ENCODE measurements around the gene CLASP1.
"Not testable (repeated sequence)": the region's sequence is repeated elsewhere in the genome, so short reads cannot be mapped to it uniquely, and the experiment has no call there.

CLASP1 gene

GRCh38 chr2:121303531-121304263 lies 345.6 kb downstream of the CLASP1 start:
- no peak overlapping the region for H3K4me3 ChIP-seq (ENCODE audit: low read length)
- H3K4me1 ChIP-seq (ENCODE audit: insufficient read depth, low read length): no peaks in the 10 kb centered on the region
- no peaks in the 10 kb centered on the region for H3K9me3 ChIP-seq (ENCODE audit: low read length)
- no peaks in the 10 kb centered on the region for H3K36me3 ChIP-seq (ENCODE audit: insufficient read depth, low read length)
- no peak overlapping the region for H2AFZ ChIP-seq (ENCODE audit: low read depth, low read length)
- H3K27me3 ChIP-seq (ENCODE audit: insufficient read depth, low read length): no peaks in the 10 kb centered on the region

GRCh38 chr2:121301190-121301589 lies 348.1 kb downstream of the CLASP1 start:
- H3K27me3 ChIP-seq (ENCODE audit: insufficient read depth, low read length); H3K4me1 ChIP-seq (ENCODE audit: insufficient read depth, low read length); H3K9me3 ChIP-seq (ENCODE audit: low read length); H2AFZ ChIP-seq (ENCODE audit: low read depth, low read length); H3K4me3 ChIP-seq (ENCODE audit: low read length); H3K36me3 ChIP-seq (ENCODE audit: insufficient read depth, low read length): not testable (repeated sequence)

GRCh38 chr2:121298476-121298875 lies 350.8 kb downstream of the CLASP1 start:
- no peaks in the 10 kb centered on the region for H3K27me3 ChIP-seq (ENCODE audit: insufficient read depth, low read length)
- H3K4me3 ChIP-seq (ENCODE audit: low read length): no peak overlapping the region
- no peaks in the 10 kb centered on the region for H3K9me3 ChIP-seq (ENCODE audit: low read length)
- H2AFZ ChIP-seq (ENCODE audit: low read depth, low read length): no peak overlapping the region
- H3K36me3 ChIP-seq (ENCODE audit: insufficient read depth, low read length): no peaks in the 10 kb centered on the region
- no peaks in the 10 kb centered on the region for H3K4me1 ChIP-seq (ENCODE audit: insufficient read depth, low read length)

- not testable (repeated sequence) for H3K27me3 ChIP-seq (ENCODE audit: insufficient read depth, low read length); H3K36me3 ChIP-seq (ENCODE audit: insufficient read depth, low read length); H3K9me3 ChIP-seq (ENCODE audit: low read length); H2AFZ ChIP-seq (ENCODE audit: low read depth, low read length); H3K4me3 ChIP-seq (ENCODE audit: low read length); H3K4me1 ChIP-seq (ENCODE audit: insufficient read depth, low read length)
These were observed 351.4 kb downstream of the CLASP1 start for GRCh38 chr2:121297866-121298265.

- Histone ChIP-seq H2AFZ (ENCODE audit: low read depth, low read length) (no peak overlapping the region), H3K36me3 (ENCODE audit: insufficient read depth, low read length) (no peaks in the 10 kb centered on the region), H3K4me1 (ENCODE audit: insufficient read depth, low read length) (no peaks in the 10 kb centered on the region), H3K9me3 (ENCODE audit: low read length) (no peaks in the 10 kb centered on the region), H3K4me3 (ENCODE audit: low read length) (no peak overlapping the region), H3K27me3 (ENCODE audit: insufficient read depth, low read length) (peaks cover 2% of the 10 kb centered on the region)
These were observed 351.9 kb downstream of the CLASP1 start for GRCh38 chr2:121297217-121297830.

GRCh38 chr2:121295911-121296650 lies 353.2 kb downstream of the CLASP1 start:
- Histone ChIP-seq H3K36me3 (ENCODE audit: insufficient read depth, low read length) (no peaks in the 10 kb centered on the region), H3K4me1 (ENCODE audit: insufficient read depth, low read length) (no peaks in the 10 kb centered on the region), H2AFZ (ENCODE audit: low read depth, low read length) (no peak overlapping the region), H3K9me3 (ENCODE audit: low read length) (no peaks in the 10 kb centered on the region), H3K4me3 (ENCODE audit: low read length) (no peak overlapping the region), H3K27me3 (ENCODE audit: insufficient read depth, low read length) (peaks cover 2% of the 10 kb centered on the region)

- Histone ChIP-seq H3K36me3 (ENCODE audit: insufficient read depth, low read length) (no peaks in the 10 kb centered on the region), H3K27me3 (ENCODE audit: insufficient read depth, low read length) (peaks cover 2% of the 10 kb centered on the region), H3K4me3 (ENCODE audit: low read length) (no peak overlapping the region), H3K4me1 (ENCODE audit: insufficient read depth, low read length) (no peaks in the 10 kb centered on the region), H3K9me3 (ENCODE audit: low read length) (no peaks in the 10 kb centered on the region), H2AFZ (ENCODE audit: low read depth, low read length) (no peak overlapping the region)
These were observed 354.1 kb downstream of the CLASP1 start for GRCh38 chr2:121294881-121295840.

- Histone ChIP-seq H3K27me3 (ENCODE audit: insufficient read depth, low read length) (peaks cover 4% of the 10 kb centered on the region), H3K4me3 (ENCODE audit: low read length) (no peak overlapping the region), H3K9me3 (ENCODE audit: low read length) (no peaks in the 10 kb centered on the region), H3K4me1 (ENCODE audit: insufficient read depth, low read length) (no peaks in the 10 kb centered on the region), H2AFZ (ENCODE audit: low read depth, low read length) (no peak overlapping the region), H3K36me3 (ENCODE audit: insufficient read depth, low read length) (no peaks in the 10 kb centered on the region)
These were observed 355.6 kb downstream of the CLASP1 start for GRCh38 chr2:121293450-121294325.

GRCh38 chr2:121291251-121291580 lies 358.0 kb downstream of the CLASP1 start:
- H3K4me3 ChIP-seq (ENCODE audit: low read length): no peak overlapping the region
- H2AFZ ChIP-seq (ENCODE audit: low read depth, low read length): no peak overlapping the region
- peaks cover 23% of the 10 kb centered on the region for H3K27me3 ChIP-seq (ENCODE audit: insufficient read depth, low read length)
- no peaks in the 10 kb centered on the region for H3K36me3 ChIP-seq (ENCODE audit: insufficient read depth, low read length)
- H3K4me1 ChIP-seq (ENCODE audit: insufficient read depth, low read length): no peaks in the 10 kb centered on the region
- no peaks in the 10 kb centered on the region for H3K9me3 ChIP-seq (ENCODE audit: low read length)

GRCh38 chr2:121289271-121289670 lies 360.0 kb downstream of the CLASP1 start:
- H3K9me3 ChIP-seq (ENCODE audit: low read length): no peaks in the 10 kb centered on the region
- no peak overlapping the region for H2AFZ ChIP-seq (ENCODE audit: low read depth, low read length)
- H3K4me1 ChIP-seq (ENCODE audit: insufficient read depth, low read length): no peaks in the 10 kb centered on the region
- no peaks in the 10 kb centered on the region for H3K36me3 ChIP-seq (ENCODE audit: insufficient read depth, low read length)
- peaks cover 42% of the 10 kb centered on the region for H3K27me3 ChIP-seq (ENCODE audit: insufficient read depth, low read length)
- H3K4me3 ChIP-seq (ENCODE audit: low read length): no peak overlapping the region

GRCh38 chr2:121288454-121289231 lies 360.6 kb downstream of the CLASP1 start:
- Histone ChIP-seq H3K4me1 (ENCODE audit: insufficient read depth, low read length) (no peaks in the 10 kb centered on the region), H3K9me3 (ENCODE audit: low read length) (no peaks in the 10 kb centered on the region), H3K4me3 (ENCODE audit: low read length) (no peak overlapping the region), H2AFZ (ENCODE audit: low read depth, low read length) (no peak overlapping the region), H3K27me3 (ENCODE audit: insufficient read depth, low read length) (peaks cover 49% of the 10 kb centered on the region), H3K36me3 (ENCODE audit: insufficient read depth, low read length) (no peaks in the 10 kb centered on the region)
